NT2/D1 (cell line): ENCODE measurements around the gene MVK.

Source experiments
- DNase-seq: peaks from one replicate; pipeline ENCODE4 v3.0.0-alpha.2; 2011; ENCODE audit warnings: low read depth, low spot score
- H3K27me3 ChIP-seq: 2 replicates; pipeline ENCODE4 v1.6.0; 2011; ENCODE audit warnings: mild to moderate bottlenecking; ENCODE audit not compliant: insufficient read length, insufficient read depth
- H3K36me3 ChIP-seq: 2 replicates; pipeline ENCODE4 v1.6.1; 2011; ENCODE audit warnings: mild to moderate bottlenecking, low read length, mixed read lengths; ENCODE audit not compliant: insufficient read depth, insufficient read length
- H3K4me1 ChIP-seq: 2 replicates; pipeline ENCODE4 v1.5.1; 2011; ENCODE audit not compliant: insufficient read depth, insufficient read length
- H3K4me3 ChIP-seq: 2 replicates; pipeline ENCODE4 v1.5.1; 2011; ENCODE audit warnings: low read depth; ENCODE audit not compliant: insufficient read length
- H3K9ac ChIP-seq: 2 replicates; pipeline ENCODE4 v1.6.0; 2011; ENCODE audit warnings: low read depth; ENCODE audit not compliant: insufficient read length
- H3K9me3 ChIP-seq: 2 replicates; pipeline ENCODE4 v1.5.1; 2011; ENCODE audit warnings: mild to moderate bottlenecking, low read length; ENCODE audit not compliant: insufficient read depth
- SUZ12 ChIP-seq: IDR thresholded peaks from 2 replicates; pipeline ENCODE4 v1.6.1; 2011; ENCODE audit not compliant: insufficient read length, insufficient read depth; ENCODE audit errors: extremely low read depth
- YY1 ChIP-seq: IDR thresholded peaks from 2 replicates; pipeline ENCODE4 v1.6.1; 2011; ENCODE audit not compliant: insufficient read length, insufficient read depth
- ZNF274 ChIP-seq: IDR thresholded peaks from 2 replicates; pipeline ENCODE4 v1.6.1; 2011; ENCODE audit warnings: mild to moderate bottlenecking, low read depth, low read length

Gene MVK

GRCh38 chr12:109630107-109630506 is 56.5 kb downstream of the MVK start:
- Histone ChIP-seq H3K4me3 (no peak overlapping the region), H3K9ac (no peak overlapping the region), H3K27me3 (no peaks in the 10 kb centered on the region), H3K9me3 (no peaks in the 10 kb centered on the region), H3K36me3 (no peaks in the 10 kb centered on the region), H3K4me1 (peaks cover 5% of the 10 kb centered on the region)
- TF ChIP-seq SUZ12 (no peak), YY1 (no peak), ZNF274 (no peak)
- no peak for DNase-seq

GRCh38 chr12:109630815-109631214 is 57.2 kb downstream of the MVK start:
- TF ChIP-seq YY1 (no peak), SUZ12 (no peak), ZNF274 (no peak)
- Histone ChIP-seq H3K9me3 (peaks cover 5% of the 10 kb centered on the region; the same call in 1 of the 2 replicates), H3K36me3 (no peaks in the 10 kb centered on the region), H3K4me1 (peaks cover 4% of the 10 kb centered on the region), H3K9ac (no peak overlapping the region), H3K27me3 (no peaks in the 10 kb centered on the region), H3K4me3 (no peak overlapping the region)
- DNase-seq = no peak

GRCh38 chr12:109631302-109631701 is 57.7 kb downstream of the MVK start:
- no peak overlapping the region for H3K4me3 ChIP-seq
- peaks cover 5% of the 10 kb centered on the region; the same call in 1 of the 2 replicates for H3K9me3 ChIP-seq
- H3K27me3 ChIP-seq = no peaks in the 10 kb centered on the region
- no peak for DNase-seq
- peaks cover 4% of the 10 kb centered on the region for H3K4me1 ChIP-seq
- H3K36me3 ChIP-seq = no peaks in the 10 kb centered on the region
- TF ChIP-seq YY1 (no peak), SUZ12 (no peak), ZNF274 (no peak)
- no peak overlapping the region for H3K9ac ChIP-seq

GRCh38 chr12:109631751-109632150 is 58.2 kb downstream of the MVK start:
- Histone ChIP-seq H3K4me1 (peaks cover 4% of the 10 kb centered on the region), H3K9ac (no peak overlapping the region), H3K27me3 (no peaks in the 10 kb centered on the region), H3K4me3 (no peak overlapping the region), H3K9me3 (peaks cover 5% of the 10 kb centered on the region; the same call in 1 of the 2 replicates), H3K36me3 (no peaks in the 10 kb centered on the region)
- TF ChIP-seq SUZ12 (no peak), YY1 (no peak), ZNF274 (no peak)
- DNase-seq = no peak

GRCh38 chr12:109632342-109632741 is 58.7 kb downstream of the MVK start:
- Histone ChIP-seq H3K4me3 (no peak overlapping the region), H3K27me3 (no peaks in the 10 kb centered on the region), H3K9ac (no peak overlapping the region), H3K36me3 (no peaks in the 10 kb centered on the region), H3K4me1 (peaks cover 4% of the 10 kb centered on the region), H3K9me3 (peaks cover 5% of the 10 kb centered on the region; the same call in 1 of the 2 replicates)
- no peak for TF ChIP-seq ZNF274
- TF ChIP-seq YY1 = no peak
- TF ChIP-seq SUZ12 = no peak
- DNase-seq = no peak

GRCh38 chr12:109635717-109636116 is 62.1 kb downstream of the MVK start:
- Histone ChIP-seq H3K27me3 (no peaks in the 10 kb centered on the region), H3K4me1 (peaks cover 2% of the 10 kb centered on the region), H3K9me3 (peaks cover 5% of the 10 kb centered on the region; the same call in 1 of the 2 replicates), H3K4me3 (no peak overlapping the region), H3K9ac (no peak overlapping the region), H3K36me3 (no peaks in the 10 kb centered on the region)
- no peak for DNase-seq
- TF ChIP-seq YY1 (no peak), ZNF274 (no peak), SUZ12 (no peak)

GRCh38 chr12:109637348-109637747 is 63.8 kb downstream of the MVK start:
- Histone ChIP-seq H3K9me3 (peaks cover 5% of the 10 kb centered on the region; the same call in 1 of the 2 replicates), H3K4me3 (no peak overlapping the region), H3K4me1 (no peaks in the 10 kb centered on the region), H3K27me3 (no peaks in the 10 kb centered on the region), H3K36me3 (no peaks in the 10 kb centered on the region), H3K9ac (no peak overlapping the region)
- DNase-seq = no peak
- TF ChIP-seq ZNF274 (no peak), SUZ12 (no peak)
